CD14-positive monocyte (primary cell): ENCODE data around the gene LSG1. TPM values are rescaled to one million over a fixed set of nuclear protein-coding genes. Genes with fewer than 3 reads are reported as not detected.

Experiments
- DNase-seq, 3 donors: peaks; one replicate each; pipeline ENCODE4 v3.0.0-alpha.2; 2011 to 2022
- H2AFZ ChIP-seq: 2 replicates; pipeline ENCODE4 v1.6.0; 2012; ENCODE audit warnings: mild to moderate bottlenecking, low read depth, low read length, inconsistent platforms; ENCODE audit not compliant: insufficient read depth, poor library complexity, severe bottlenecking
- H3K27ac ChIP-seq, 2 donors: 1 replicate in 1 of 2; 2 replicates in 1 of 2; pipeline ENCODE4 v1.5.1; 2012 to 2013; ENCODE audit warnings: low read length in 2 of 2, control low read depth in 1 of 2, inconsistent platforms in 1 of 2, low read depth in 1 of 2, mild to moderate bottlenecking in 1 of 2
- H3K27me3 ChIP-seq, 2 donors: one replicate each; pipeline versions ENCODE4 v1.6.0 to v1.6.1; 2011 to 2013; ENCODE audit warnings: low read length in 2 of 2; ENCODE audit not compliant: control insufficient read depth in 2 of 2, insufficient read depth in 2 of 2
- H3K36me3 ChIP-seq, 2 donors: replicated peaks in 1 of 2; 1 replicate in 1 of 2; 2 replicates in 1 of 2; pipeline versions ENCODE4 v1.5.1 to v1.6.1; 2012 to 2013; ENCODE audit warnings: low read length in 2 of 2, control low read depth in 1 of 2, inconsistent platforms in 1 of 2, mild to moderate bottlenecking in 1 of 2; ENCODE audit not compliant: insufficient read depth in 2 of 2, control insufficient read depth in 1 of 2
- H3K4me1 ChIP-seq, 2 donors: 1 replicate in 1 of 2; 2 replicates in 1 of 2; pipeline versions ENCODE4 v1.5.1 to v1.6.1; 2012 to 2013; ENCODE audit warnings: low read length in 2 of 2, control low read depth in 1 of 2, inconsistent platforms in 1 of 2, mild to moderate bottlenecking in 1 of 2, moderate library complexity in 1 of 2; ENCODE audit not compliant: insufficient read depth in 2 of 2, control insufficient read depth in 1 of 2
- H3K4me2 ChIP-seq: replicated peaks from 2 replicates; pipeline ENCODE3; 2012; ENCODE audit warnings: low read length, moderate library complexity, mild to moderate bottlenecking; ENCODE audit not compliant: poor library complexity, severe bottlenecking; ENCODE audit errors: extremely low read depth
- H3K4me3 ChIP-seq, 3 experiments: fragments of 200-600 bp in 1 of 3; sonication (generic) in 1 of 3; replicated peaks in 1 of 3; 1 replicate in 2 of 3; 2 replicates in 1 of 3; pipeline ENCODE4 v1.5.1; 2011 to 2013; ENCODE audit warnings: low read length in 3 of 3, mild to moderate bottlenecking in 3 of 3, control low read depth in 2 of 3, low read depth in 2 of 3, inconsistent platforms in 1 of 3, moderate library complexity in 1 of 3
- H3K79me2 ChIP-seq: 2 replicates; pipeline ENCODE4 v1.6.0; 2012; ENCODE audit warnings: mild to moderate bottlenecking, control low read depth, inconsistent platforms, low read length, moderate library complexity; ENCODE audit not compliant: insufficient read depth
- H3K9ac ChIP-seq: 2 replicates; pipeline ENCODE4 v1.6.0; 2017; ENCODE audit warnings: low read length, mild to moderate bottlenecking; ENCODE audit not compliant: insufficient read depth, poor library complexity, severe bottlenecking
- H3K9me3 ChIP-seq, 2 donors: replicated peaks in 1 of 2; 1 replicate in 1 of 2; 2 replicates in 1 of 2; pipeline versions ENCODE4 v1.5.1 to v1.6.1; 2012 to 2013; ENCODE audit warnings: low read length in 2 of 2, control low read depth in 1 of 2; ENCODE audit not compliant: control insufficient read depth in 1 of 2, insufficient read depth in 1 of 2
- H4K20me1 ChIP-seq: 2 replicates; pipeline ENCODE4 v1.6.0; 2012; ENCODE audit warnings: mild to moderate bottlenecking, low read length, control low read depth, moderate library complexity; ENCODE audit not compliant: insufficient read depth
- H3K27ac Mint-ChIP-seq, 7 donors: one replicate each; pipeline ENCODE4 v1.8.0; 2020; ENCODE audit warnings: mild to moderate bottlenecking in 7 of 7, mixed read lengths in 7 of 7, moderate library complexity in 6 of 7, inconsistent platforms in 2 of 7
- H3K27me3 Mint-ChIP-seq, 3 donors: one replicate each; pipeline ENCODE4 v1.8.0; 2021 to 2022; ENCODE audit warnings: low read depth in 3 of 3, mild to moderate bottlenecking in 3 of 3, mixed read lengths in 3 of 3, moderate library complexity in 3 of 3, inconsistent platforms in 1 of 3
- H3K36me3 Mint-ChIP-seq, 2 donors: one replicate each; pipeline ENCODE4 v1.8.0; 2020; ENCODE audit warnings: mixed read lengths in 2 of 2, inconsistent platforms in 1 of 2, mild to moderate bottlenecking in 1 of 2
- H3K4me1 Mint-ChIP-seq: one replicate; pipeline ENCODE4 v1.8.0; 2020; ENCODE audit warnings: mild to moderate bottlenecking, mixed read lengths
- H3K4me3 Mint-ChIP-seq, 2 donors: one replicate each; pipeline ENCODE4 v1.8.0; 2020; ENCODE audit warnings: mild to moderate bottlenecking in 2 of 2, mixed read lengths in 2 of 2, moderate library complexity in 1 of 2
- H3K9me3 Mint-ChIP-seq, 7 donors: one replicate each; pipeline ENCODE4 v1.8.0; 2020 to 2022; ENCODE audit warnings: mixed read lengths in 7 of 7, mild to moderate bottlenecking in 6 of 7, moderate library complexity in 6 of 7, inconsistent platforms in 2 of 7
- CTCF ChIP-seq: fragments of 200-600 bp; IDR thresholded peaks from one replicate; pipeline ENCODE4 v1.8.0; 2022; ENCODE audit warnings: antibody characterized with exemption, mild to moderate bottlenecking
- WGBS: methylation state at CpG from one replicate; pipeline ENCODE4 v1.1.5; 2013; ENCODE audit warnings: missing lambda C conversion rate; ENCODE audit not compliant: insufficient coverage; 5-methylcytosine and 5-hydroxymethylcytosine counted together
- intact Hi-C, 2 donors: fragments of 100-400 bp; cut with micrococcal nuclease; formaldehyde crosslinking; loops; one replicate each; pipeline versions ENCODE4 v1.15.0 to v1.15.1; 2023
- polyA plus RNA-seq, 3 donors: library from polyadenylated mRNA; depleted of rRNA in 1 of 3; unstranded in 2 of 3; stranded (reverse) in 1 of 3; fragments of 300-500 nt in 2 of 3; fragments of >200 nt in 1 of 3; fragmentation: Illumina TruSeq in 2 of 3; gene quantifications; 1 replicate in 2 of 3; 2 replicates in 1 of 3; pipeline ENCODE4 v1.2.3, GENCODE V29; 2012 to 2021

The LSG1 gene
- polyA plus RNA-seq, 3 donors = 6.7 to 30.9 (median 9.9) TPM

GRCh38 chr3:194633349-194634004 lies 38.5 kb downstream of the LSG1 start, which contains the start of gene TMEM44:
TSS of gene TMEM44 (minus strand) at chr3:194633419. CDS start at chr3:194633215, 204 bp downstream.
- intact Hi-C loops = no loop called here
- H3K27me3 ChIP-seq = no peaks in the 10 kb centered on the region
- peak within 1 kb of the TSS; percentile 94 for H3K4me2 ChIP-seq
- H3K4me3 ChIP-seq = peak within 1 kb of the TSS; percentile 46 to 79 (median 47)
- Mint-ChIP-seq H3K27me3 (peaks cover 8 to 12% (median 11%) of the 10 kb centered on the region in 3 donors), H3K4me1 (peaks cover 21% of the 10 kb centered on the region), H3K4me3 (peak within 1 kb of the TSS; percentile 79 to 94), H3K36me3 (peaks cover 3 to 7% of the 10 kb centered on the region in 2 donors), H3K9me3 (peaks cover 2 to 20% (median 10%) of the 10 kb centered on the region in 7 donors), H3K27ac (peak within 1 kb of the TSS in 2 of 7 donors; percentile 35 to 54)
- H3K79me2 ChIP-seq = no peaks in the 10 kb centered on the region
- peaks cover 12 to 17% of the 10 kb centered on the region in 2 donors for H3K4me1 ChIP-seq
- peak; percentile 33 for TF ChIP-seq CTCF
- peak within 1 kb of the TSS; percentile 43 for H3K9ac ChIP-seq
- under 1% methylated on average over 37 of the region's 66 CpGs for WGBS
- H4K20me1 ChIP-seq = no peaks in the 10 kb centered on the region
- H2AFZ ChIP-seq = peak within 1 kb of the TSS; percentile 87
- peak; percentile 9 to 25 (median 24) for DNase-seq
- H3K36me3 ChIP-seq = peaks cover 0 to 2% of the 10 kb centered on the region in 2 donors
- peaks cover 5 to 21% of the 10 kb centered on the region in 2 donors for H3K9me3 ChIP-seq
- H3K27ac ChIP-seq = no peak within 1 kb of the TSS

- under 1% methylated on average over 56 of the region's 56 CpGs for WGBS
- Histone ChIP-seq H3K4me2 (peak overlapping the region; percentile 94), H3K79me2 (no peaks in the 10 kb centered on the region), H3K36me3 (peaks cover 0 to 1% of the 10 kb centered on the region in 2 donors), H2AFZ (peak overlapping the region; percentile 87), H3K27ac (no peak overlapping the region), H4K20me1 (no peaks in the 10 kb centered on the region), H3K4me3 (peak overlapping the region; percentile 43 to 79 (median 46)), H3K4me1 (peaks cover 12 to 17% of the 10 kb centered on the region in 2 donors), H3K27me3 (no peaks in the 10 kb centered on the region), H3K9ac (peak overlapping the region; percentile 43), H3K9me3 (peaks cover 5 to 21% of the 10 kb centered on the region in 2 donors)
- H3K27me3 Mint-ChIP-seq = peaks cover 8 to 12% (median 11%) of the 10 kb centered on the region in 3 donors
- H3K27ac Mint-ChIP-seq = no peak overlapping the region
- peaks cover 2 to 21% (median 10%) of the 10 kb centered on the region in 7 donors for H3K9me3 Mint-ChIP-seq
- H3K4me3 Mint-ChIP-seq = peak overlapping the region; percentile 79 to 88
- TF ChIP-seq CTCF = no peak
- peaks cover 3 to 7% of the 10 kb centered on the region in 2 donors for H3K36me3 Mint-ChIP-seq
- DNase-seq = peak in 1 of 3 donors; percentile 15
- intact Hi-C loops = no loop called here
- peaks cover 21% of the 10 kb centered on the region for H3K4me1 Mint-ChIP-seq
Measured at GRCh38 chr3:194632809-194633348, 39.1 kb downstream of the LSG1 start.
